NCI-H2196 (cell line): Measurements from ENCODE around the gene GK.
"Not testable (repeated sequence)": the region's sequence is repeated elsewhere in the genome, so short reads cannot be mapped to it uniquely, and the experiment has no call there.

Source experiments
- DNase-seq: peaks from one replicate; lab custom pipeline; 2025; ENCODE audit not compliant: unreplicated experiment; lab: John Stamatoyannopoulos, UW

The GK gene

GRCh38 chrX:30653415-30654131 is at the start of gene GK:
TSS of gene GK (plus strand) at chrX:30653423. CDS start at chrX:30653538, 115 bp downstream.
- no peak for DNase-seq

DNA sequence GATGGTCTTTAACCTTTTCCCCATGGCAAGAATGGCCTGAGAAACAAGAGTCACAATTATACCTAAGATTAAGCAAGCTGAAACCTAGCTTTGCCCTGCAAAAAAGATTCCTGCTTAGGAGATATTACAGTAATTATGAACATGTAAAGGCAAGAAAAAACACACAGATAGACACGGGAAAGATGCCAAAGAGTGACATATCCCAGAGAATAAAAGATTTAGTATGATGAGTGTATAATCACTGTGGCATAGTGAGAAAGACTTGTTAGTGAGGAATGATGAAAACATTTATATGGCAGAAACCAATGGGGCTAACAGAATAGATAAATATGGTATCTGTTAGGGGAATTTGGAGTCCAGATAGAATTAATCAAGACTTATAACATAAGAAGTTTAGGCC is 46.1 kb upstream of the GK start:
- DNase-seq: no peak

- DNase-seq: no peak
Measured at GRCh38 chrX:30610026-30610425, 43.2 kb upstream of the GK start.

DNA sequence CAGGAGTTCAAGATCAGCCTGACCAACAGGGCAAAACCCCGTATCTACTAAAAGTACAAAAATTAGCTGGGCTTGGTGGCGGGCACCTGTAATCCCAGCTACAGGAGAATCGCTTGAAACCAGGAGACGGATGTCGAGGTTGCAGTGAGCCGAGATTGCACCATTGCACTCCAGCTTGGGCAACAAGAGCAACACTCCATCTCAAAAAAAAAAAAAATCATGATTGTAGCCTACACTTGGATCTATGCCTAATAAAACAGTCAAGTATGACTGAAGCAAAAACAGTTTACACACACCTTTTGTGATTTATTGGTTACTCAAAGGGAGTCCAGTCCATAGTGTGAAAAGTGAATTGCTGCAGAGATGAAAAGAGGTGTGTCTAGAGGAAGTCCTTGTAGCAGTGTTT is 41.0 kb upstream of the GK start:
- no peak for DNase-seq

- DNase-seq: no peak
Measured at GRCh38 chrX:30613721-30614120, 39.5 kb upstream of the GK start.

- no peak for DNase-seq
Measured at GRCh38 chrX:30615229-30615628, 38.0 kb upstream of the GK start.

- no peak for DNase-seq
Measured at GRCh38 chrX:30618160-30618765, 35.0 kb upstream of the GK start.

- no peak for DNase-seq
Measured at GRCh38 chrX:30620125-30620524, 33.1 kb upstream of the GK start.

GRCh38 chrX:30620980-30621618 is 32.1 kb upstream of the GK start:
- DNase-seq: no peak

DNA sequence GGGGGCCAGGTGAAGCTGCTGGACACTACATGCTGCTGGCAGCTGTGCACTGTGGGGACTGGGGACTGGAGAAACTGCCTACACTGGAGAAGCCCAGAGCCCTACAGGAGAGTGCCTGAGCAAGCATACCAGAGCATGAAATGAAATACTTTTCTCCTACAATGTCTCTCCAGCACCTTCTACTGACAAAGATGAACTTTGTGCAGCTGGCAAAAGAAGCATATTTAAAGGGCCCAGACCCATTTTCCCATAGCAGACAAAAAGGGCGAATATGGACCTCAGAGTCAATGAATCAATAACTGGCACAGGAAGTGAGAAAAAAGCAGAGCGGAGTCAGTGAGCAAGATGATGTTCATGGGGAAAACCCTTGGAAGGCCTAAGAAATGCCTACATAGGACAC is 30.9 kb upstream of the GK start:
- DNase-seq: no peak

GRCh38 chrX:30626402-30626801 is 26.8 kb upstream of the GK start:
- no peak for DNase-seq

- no peak for DNase-seq
Measured at GRCh38 chrX:30627818-30628652, 25.2 kb upstream of the GK start.

DNA sequence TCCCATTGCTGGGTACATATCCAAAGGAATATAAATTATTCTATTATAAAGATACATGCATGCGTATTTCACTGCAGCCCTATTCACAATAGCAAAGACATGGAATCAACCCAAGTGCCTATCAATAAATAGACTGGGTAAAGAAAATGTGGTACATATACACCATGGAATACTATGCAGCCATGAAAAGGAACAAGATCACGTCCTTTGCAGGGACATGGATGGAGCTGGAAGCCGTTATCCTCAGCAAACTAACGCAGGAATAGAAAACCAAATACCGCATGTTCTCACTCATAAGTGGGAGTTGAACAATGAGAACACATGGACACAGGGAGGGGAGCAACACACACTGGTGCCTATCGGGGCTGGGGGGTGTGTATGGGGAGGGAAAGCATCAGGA is 19.2 kb upstream of the GK start:
- not testable (repeated sequence) for DNase-seq

DNA sequence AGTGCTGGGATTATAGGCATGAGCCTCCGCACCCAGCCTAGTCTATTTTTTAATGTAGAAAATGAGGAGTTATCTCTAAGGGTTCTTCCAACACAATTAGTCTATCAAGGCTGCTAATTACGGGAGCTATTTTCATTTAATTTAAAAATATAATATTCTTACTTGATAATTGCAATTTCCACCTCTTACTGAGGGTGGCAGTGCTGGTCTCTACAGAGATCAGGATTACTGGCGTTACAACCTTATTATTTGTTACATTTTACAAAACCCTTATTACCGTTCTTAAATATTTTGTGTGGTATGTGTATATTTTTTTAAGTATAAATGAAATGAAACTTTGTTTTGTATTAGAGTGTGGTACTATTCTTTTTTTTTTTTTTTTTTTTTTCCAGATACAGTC is 17.6 kb upstream of the GK start:
- DNase-seq: no peak

- no peak for DNase-seq
Measured at GRCh38 chrX:30637874-30638815, 15.1 kb upstream of the GK start.

DNA sequence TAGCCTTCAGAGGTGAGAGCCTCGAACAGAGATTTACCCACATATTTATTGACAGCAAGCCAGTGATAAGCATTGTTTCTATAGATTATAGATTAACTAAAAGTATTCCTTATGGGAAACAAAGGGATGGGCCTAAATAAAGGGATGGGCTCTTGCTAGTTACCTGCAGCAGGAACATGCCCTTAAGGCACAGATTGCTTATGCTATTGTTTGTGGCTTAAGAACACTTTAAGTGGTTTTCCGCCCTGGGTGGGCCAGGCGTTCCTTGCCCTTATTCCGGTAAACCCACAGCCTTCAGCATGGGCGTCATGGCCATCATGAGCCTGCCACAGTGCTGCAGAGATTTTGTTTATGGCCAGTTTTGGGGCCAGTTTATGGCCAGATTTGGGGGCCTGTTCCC is 13.5 kb upstream of the GK start:
- DNase-seq: not testable (repeated sequence)

- no peak for DNase-seq
Measured at GRCh38 chrX:30642642-30643041, 10.6 kb upstream of the GK start.

GRCh38 chrX:30643313-30643821 is 9.9 kb upstream of the GK start:
- no peak for DNase-seq

GRCh38 chrX:30649859-30650258 is 3.4 kb upstream of the GK start:
- no peak for DNase-seq
